GM03348 (cell line): Measurements from ENCODE around the gene COL11A1.
"Not testable (repeated sequence)": the region's sequence is repeated elsewhere in the genome, so short reads cannot be mapped to it uniquely, and the experiment has no call there.

Experiments used
- DNase-seq: peaks from one replicate; pipeline ENCODE4 v3.0.0; 2012; ENCODE audit warnings: low spot score

COL11A1 gene

GRCh38 chr1:103108376-103109150, at the start of gene COL11A1:
Gene COL11A1, minus strand, starts transcription at chr1:103108522. Its CDS starts 344 bp downstream, at chr1:103108178.
- peak; percentile 59 for DNase-seq

DNA sequence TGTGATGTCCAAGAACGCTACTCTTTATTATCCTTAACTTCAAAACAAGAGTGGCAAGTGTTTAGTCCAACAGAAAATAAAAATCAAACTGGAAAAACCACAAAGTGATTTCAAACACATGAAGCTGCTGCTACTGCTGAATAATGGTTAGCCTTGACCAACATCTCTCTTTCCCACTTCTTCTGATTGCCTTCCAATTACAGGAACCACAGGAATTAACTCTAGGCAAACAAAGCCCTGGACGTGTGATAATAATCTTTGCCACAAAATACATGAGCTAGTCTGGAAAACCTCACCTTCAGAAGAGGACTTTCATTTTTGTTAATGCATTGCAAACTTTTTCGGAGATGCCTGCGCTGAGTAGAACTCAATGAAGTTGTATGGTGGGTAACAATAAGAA, 48.6 kb upstream of the COL11A1 start:
- peak; percentile 26 for DNase-seq

DNA sequence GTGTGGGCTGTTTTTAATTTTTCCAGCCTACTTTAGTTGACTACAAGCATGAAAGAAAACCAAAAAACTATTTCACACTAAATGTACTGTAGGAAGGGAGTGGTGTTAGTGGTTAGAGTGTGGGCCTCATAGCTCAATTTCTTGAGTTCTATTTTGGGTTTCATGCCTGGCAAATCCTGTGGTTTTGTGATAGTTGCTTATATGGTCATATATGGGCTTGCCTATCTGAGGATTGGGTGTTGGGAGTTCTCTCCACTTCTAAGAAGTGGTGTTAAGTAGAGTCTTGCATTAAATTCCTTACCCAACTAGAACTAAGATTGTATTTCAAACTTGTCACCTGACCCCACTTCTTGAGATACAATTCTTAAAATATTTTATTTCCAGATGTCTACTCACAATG, 37.8 kb upstream of the COL11A1 start:
- DNase-seq = no peak

DNA sequence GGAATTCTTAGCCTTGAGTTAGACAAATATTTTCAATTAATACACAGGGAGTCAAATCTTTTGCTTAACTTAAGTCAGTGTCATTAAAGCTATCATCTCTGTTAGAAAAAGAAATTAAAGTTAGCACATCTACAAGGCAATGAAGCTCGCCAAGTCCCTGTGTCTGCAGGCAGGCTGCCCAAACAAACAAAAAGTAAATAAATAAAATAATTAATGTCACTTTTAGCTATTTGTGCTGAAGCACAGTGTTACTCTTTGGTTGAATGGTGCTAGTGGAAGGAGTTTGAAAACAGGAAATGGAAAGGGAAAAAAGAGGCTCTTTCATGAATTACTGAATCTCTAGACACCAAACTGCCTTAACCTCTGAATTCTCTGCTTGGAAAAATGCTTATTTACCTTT, 37.1 kb upstream of the COL11A1 start:
- no peak for DNase-seq

DNA sequence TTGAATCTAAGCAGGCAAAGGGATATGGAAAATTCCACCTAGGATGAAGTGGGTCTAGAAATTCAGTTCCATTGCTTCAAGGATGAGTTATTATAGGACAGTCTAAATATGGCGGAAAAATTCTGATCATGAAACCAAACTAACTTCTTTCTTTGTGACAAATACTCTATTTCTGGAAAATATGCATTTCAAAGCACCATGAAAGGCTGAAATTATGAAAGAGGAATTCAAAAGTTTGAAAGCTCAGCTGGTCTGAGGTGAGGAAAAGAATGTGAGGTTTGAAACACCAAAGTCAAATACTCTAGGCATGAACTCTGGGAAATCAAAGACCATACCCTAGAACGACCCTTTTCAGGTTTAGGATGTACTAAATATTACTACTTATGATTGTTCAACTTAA, 36.4 kb upstream of the COL11A1 start:
- no peak for DNase-seq

- DNase-seq = no peak
Observed at GRCh38 chr1:103142461-103142860, 34.1 kb upstream of the COL11A1 start.

DNA sequence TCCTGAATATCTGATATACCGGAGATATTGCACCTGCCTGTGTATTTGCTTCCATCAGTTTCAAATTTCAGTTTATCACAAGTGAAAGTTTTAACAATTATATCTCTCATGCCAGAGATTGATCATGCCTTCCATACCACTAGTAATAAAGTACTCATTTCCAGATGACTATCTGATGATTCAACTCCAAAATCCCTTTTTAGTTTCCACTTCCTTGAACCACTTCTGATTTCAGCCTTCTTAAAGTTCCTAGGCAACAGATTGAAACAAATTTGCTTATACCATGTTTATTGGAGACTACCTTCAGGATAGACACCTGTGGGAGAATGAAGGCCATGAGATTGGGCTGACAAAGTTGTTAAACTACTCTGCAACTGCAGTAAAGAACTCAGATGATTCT, 21.5 kb upstream of the COL11A1 start:
- DNase-seq = no peak

- peak; percentile 67 for DNase-seq
Observed at GRCh38 chr1:103129255-103129654, 20.9 kb upstream of the COL11A1 start.

DNA sequence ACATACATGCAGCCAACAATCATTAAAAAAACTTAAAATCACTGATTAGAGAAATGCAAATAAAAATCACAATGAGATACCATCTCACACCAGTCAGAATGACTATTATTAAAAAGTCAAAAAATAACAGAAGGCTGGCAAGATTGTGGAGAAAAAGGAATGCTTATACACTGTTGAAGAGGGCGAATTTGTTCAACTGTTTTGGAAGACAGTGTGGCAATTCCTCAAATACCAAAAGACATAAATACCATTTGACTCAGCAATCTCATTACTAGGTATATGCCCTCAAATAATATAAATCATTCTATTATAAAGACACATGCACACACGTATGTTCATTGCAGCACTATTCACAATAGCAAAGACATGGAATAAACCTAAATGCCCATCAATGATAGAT, 19.9 kb upstream of the COL11A1 start:
- DNase-seq = not testable (repeated sequence)

DNA sequence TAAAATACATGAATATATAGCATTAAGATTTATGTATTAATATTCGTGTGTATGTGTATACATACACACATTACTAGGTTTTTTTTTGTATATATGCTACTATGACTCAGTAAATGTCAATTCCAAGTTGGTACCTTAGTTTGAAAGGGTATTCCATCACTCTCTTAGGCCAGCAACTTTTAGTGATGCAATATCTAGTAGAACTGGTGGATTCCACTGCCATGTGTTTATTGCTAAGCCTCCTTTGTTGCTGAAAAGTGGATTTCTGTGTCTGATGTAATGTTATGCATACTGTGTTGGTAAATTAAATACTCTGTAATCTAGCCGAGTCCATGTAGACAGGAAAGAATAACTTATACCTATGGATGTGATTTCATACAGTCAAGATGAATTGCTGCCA, 16.9 kb upstream of the COL11A1 start:
- DNase-seq = no peak

- no peak for DNase-seq
Observed at GRCh38 chr1:103122983-103123720, 14.8 kb upstream of the COL11A1 start.

- DNase-seq = no peak
Observed at GRCh38 chr1:103120981-103121380, 12.7 kb upstream of the COL11A1 start.

DNA sequence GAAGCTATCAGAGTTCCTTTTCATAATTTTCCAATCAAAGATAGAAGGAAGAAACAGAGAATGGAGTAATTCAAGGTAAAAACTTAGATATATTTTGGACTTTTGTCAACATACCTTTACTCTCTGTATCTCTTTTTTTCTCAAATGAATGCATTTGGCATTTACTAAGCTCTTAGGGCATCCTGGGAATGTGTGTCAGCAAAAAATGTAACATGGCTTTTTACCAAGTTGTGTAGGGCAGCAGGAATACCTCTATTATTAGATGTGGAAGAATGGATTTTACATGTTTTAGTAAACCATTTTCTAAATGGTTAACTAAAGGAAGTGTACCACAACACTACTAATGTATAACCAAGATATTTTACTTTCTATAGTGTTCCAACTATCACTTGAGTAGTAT, 4.2 kb upstream of the COL11A1 start:
- DNase-seq = no peak

GRCh38 chr1:103111926-103112325, 3.6 kb upstream of the COL11A1 start:
- DNase-seq = no peak

DNA sequence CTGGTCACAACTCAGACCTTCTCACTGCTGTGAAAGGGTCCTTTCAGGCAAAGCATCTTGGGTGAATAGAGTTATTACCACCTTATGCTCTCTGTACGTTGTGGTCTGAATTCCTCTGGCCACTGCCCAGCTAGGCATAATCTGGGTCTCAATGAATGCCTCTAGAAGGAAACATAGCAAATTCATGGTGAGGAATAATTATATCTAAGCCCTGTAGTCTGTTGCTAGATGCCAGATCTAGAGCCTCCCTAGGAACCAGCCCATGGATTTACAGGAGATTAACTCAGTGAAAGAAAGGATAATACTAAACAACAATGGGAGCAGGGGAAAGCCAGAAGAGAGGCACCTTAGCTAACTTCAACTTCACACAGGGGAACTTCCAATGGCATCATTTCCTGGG, 2.4 kb upstream of the COL11A1 start:
- DNase-seq = no peak

GRCh38 chr1:103109311-103109920, 1.1 kb upstream of the COL11A1 start:
- DNase-seq = no peak

- DNase-seq = peak; percentile 13
Observed at GRCh38 chr1:103107741-103108375, 464 bp downstream of the COL11A1 start.

DNA sequence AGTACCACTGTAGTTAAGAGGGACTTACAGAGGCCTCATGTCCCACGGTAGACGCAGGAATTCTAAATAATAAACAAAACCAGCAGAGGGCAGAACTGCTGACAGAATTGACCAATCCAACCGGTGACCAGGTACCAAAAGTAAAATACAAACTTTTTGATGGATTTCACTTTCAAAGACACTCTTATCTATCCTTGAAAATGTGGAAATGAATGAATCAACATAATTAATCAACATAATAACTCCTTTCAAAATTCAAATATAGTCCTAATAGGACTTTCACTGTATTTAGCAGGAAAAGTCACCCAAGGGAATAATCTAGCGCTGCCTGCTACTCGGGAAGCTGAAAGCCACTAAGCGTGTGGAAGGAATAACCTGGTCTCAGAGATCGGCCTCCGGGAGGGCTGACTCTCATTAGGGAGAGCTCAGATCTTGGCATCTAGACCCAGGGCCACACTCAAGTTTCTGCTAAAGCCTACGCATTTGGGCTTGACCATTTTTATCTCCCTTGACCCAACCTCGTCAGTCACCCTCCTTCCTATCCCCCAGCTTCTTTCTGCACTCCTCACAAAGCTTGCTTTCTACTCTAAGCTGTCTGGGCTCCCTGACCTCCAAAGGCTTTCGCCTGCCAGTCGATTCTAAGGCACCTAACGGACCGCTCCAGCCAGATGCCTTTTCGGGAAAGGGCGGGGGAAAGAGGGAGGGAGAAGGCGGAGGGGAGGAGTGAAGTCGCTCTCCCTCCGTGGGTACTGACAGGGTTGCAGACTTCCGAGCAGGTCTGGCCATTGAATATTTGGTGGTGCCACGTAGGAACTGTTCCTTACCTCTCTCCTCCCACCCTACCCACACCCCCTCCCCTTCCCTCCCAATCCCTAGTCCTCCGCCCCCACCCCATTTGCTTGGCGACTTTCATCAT, 1.6 kb downstream of the COL11A1 start:
- peak; percentile 76 for DNase-seq

GRCh38 chr1:103101399-103101798, 6.9 kb downstream of the COL11A1 start:
- DNase-seq = no peak

DNA sequence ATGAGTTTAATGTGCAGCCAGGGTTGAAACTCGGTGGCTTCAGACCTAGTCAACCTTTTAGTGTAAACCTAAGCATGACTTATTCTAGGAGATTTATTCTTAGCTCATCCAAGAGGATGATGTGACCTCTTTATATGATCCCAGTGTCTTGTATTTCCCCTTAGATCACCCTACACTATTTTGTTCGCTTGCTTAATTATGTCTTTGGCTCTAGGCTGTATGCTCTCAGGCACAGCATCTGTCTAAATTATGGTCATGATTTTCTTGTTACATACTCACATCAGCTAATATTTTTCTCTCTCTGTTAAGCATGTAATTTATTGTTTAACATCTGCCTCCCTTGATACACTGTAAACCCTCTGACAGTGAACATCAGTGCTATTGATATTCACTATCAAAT, 19.1 kb downstream of the COL11A1 start:
- no peak for DNase-seq

- no peak for DNase-seq
Observed at GRCh38 chr1:103087256-103087655, 21.1 kb downstream of the COL11A1 start.

DNA sequence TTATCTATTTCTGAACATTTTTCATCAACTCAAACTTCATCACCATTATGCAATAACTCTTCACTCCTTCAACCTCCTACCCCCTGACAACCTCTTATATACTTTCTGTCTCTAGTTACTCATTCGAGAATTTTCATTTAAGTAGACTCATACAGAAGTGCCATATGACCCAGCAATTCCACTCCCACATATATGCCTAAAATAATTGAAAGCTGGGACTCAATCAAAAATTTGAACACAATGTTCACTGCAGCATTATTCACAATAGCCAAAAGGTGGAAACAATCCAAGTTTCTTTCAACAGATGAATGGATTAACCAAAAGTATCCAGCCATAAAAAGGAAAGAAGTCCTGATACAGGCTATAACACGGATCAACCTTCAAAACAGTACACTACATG, 24.1 kb downstream of the COL11A1 start:
- no peak for DNase-seq
